ENCODE data around the gene LEKR1. TPM values are rescaled to one million over a fixed set of nuclear protein-coding genes. Genes with fewer than 3 reads are reported as not detected.

The LEKR1 gene
- total and polyA plus RNA-seq, 2 of the 13 experiments (the other 11 are each of a cell fraction or from before 2014, with no cell fraction given): 0.49 to 1.5 TPM

DNA sequence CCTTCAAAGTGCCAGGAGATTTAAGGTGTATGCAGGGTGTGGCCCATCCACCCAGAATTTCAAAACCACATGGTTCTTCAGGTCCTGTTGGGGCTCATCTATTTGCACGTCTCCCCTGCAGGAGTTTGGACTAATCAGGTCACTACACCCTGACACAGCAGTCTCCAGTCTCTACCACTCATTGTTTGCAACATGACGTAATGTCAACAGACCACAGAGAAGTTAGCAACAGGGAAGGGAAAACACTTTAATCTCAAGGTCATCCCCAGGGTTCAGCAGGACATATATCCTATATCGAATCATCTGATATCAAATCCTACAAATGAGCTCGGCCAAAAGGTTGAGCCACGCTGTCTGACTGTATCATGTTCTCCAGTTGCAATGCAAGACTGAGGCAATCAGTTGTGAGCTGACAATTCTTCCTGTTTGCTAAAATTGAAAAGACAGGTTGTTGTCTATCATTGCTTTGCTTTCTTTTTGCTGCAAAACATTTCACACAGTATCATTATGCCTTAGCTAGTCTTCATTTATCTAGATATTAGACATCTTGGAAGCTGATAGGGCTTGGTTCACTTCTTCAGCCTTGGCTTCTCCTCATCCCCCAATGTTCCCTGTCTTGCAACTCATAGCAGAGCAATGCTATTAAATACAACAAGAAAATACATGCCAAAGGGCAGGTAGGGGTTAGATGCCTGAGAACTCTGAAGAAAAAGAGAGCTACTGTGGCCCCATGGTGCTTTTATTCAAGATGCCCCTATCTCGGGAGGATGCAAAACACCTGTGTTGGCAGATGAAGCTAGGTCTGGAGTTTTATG is 13.4 kb upstream of the LEKR1 start (continued):
- no peak for TF ChIP-seq NR3C1 (CRISPR knock-in tag; IDR thresholded peaks at IDR 0.05)
- TF ChIP-seq ZMYM4 (CRISPR knock-in tag; IDR thresholded peaks at IDR 0.05): peak; percentile 68; the same call in 1 of the 2 replicates
- no peak for TF ChIP-seq ZNF841 (CRISPR knock-in tag; IDR thresholded peaks at IDR 0.05; ENCODE audit: borderline replicate concordance)
- TF ChIP-seq CCAR2 (optimal IDR thresholded peaks at IDR 0.05; ENCODE audit: low read depth, low read length): no peak
- peak; percentile 40; the same call in 1 of the 2 replicates for TF ChIP-seq PITX1 (CRISPR knock-in tag; IDR thresholded peaks at IDR 0.05)
- TF ChIP-seq KLF11 (CRISPR knock-in tag; IDR thresholded peaks at IDR 0.05): 0 out of 2 replicates have a peak, but pooled peaks have one; percentile 28
- TF ChIP-seq SATB2 (CRISPR knock-in tag; IDR thresholded peaks at IDR 0.05): no peak
- TF ChIP-seq, protein P1, sequence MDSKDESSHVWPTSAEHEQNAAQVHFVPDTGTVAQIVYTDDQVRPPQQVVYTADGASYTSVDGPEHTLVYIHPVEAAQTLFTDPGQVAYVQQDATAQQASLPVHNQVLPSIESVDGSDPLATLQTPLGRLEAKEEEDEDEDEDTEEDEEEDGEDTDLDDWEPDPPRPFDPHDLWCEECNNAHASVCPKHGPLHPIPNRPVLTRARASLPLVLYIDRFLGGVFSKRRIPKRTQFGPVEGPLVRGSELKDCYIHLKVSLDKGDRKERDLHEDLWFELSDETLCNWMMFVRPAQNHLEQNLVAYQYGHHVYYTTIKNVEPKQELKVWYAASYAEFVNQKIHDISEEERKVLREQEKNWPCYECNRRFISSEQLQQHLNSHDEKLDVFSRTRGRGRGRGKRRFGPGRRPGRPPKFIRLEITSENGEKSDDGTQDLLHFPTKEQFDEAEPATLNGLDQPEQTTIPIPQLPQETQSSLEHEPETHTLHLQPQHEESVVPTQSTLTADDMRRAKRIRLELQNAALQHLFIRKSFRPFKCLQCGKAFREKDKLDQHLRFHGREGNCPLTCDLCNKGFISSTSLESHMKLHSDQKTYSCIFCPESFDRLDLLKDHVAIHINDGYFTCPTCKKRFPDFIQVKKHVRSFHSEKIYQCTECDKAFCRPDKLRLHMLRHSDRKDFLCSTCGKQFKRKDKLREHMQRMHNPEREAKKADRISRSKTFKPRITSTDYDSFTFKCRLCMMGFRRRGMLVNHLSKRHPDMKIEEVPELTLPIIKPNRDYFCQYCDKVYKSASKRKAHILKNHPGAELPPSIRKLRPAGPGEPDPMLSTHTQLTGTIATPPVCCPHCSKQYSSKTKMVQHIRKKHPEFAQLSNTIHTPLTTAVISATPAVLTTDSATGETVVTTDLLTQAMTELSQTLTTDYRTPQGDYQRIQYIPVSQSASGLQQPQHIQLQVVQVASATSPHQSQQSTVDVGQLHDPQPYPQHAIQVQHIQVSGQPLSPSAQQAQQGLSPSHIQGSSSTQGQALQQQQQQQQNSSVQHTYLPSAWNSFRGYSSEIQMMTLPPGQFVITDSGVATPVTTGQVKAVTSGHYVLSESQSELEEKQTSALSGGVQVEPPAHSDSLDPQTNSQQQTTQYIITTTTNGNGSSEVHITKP (CRISPR knock-in tag; IDR thresholded peaks at IDR 0.05; ENCODE audit: low read depth): peak; percentile 76; the same call in 1 of the 2 replicates
- TF ChIP-seq TBX2 (CRISPR knock-in tag; IDR thresholded peaks at IDR 0.05; ENCODE audit: borderline replicate concordance): peak; percentile 65
- peak; percentile 55 to 81 for TF ChIP-seq MAFK (conservative IDR thresholded peaks at IDR 0.05 in 1 of 2, IDR thresholded peaks at IDR 0.05 in 1 of 2; ENCODE audit: low read length in 2 of 2)
- peak; percentile 81 for TF ChIP-seq FOXJ3 (CRISPR knock-in tag; IDR thresholded peaks at IDR 0.05; ENCODE audit: borderline replicate concordance)
- TF ChIP-seq TBP (CRISPR knock-in tag; IDR thresholded peaks at IDR 0.05): no peak
- TF ChIP-seq EP300 (IDR thresholded peaks at IDR 0.05; ENCODE audit: low read depth in 2 of 2, low read length in 2 of 2): peak in 1 of 2 experiments; percentile 80; a peak in 3 of 4 replicates
- no peak for TF ChIP-seq EP300 (CRISPR knock-in tag; IDR thresholded peaks at IDR 0.05; ENCODE audit: borderline replicate concordance)
- TF ChIP-seq ATF7 (IDR thresholded peaks at IDR 0.05): peak; percentile 98
- peak; percentile 93; the same call in 1 of the 2 replicates for TF ChIP-seq ATF7 (CRISPR knock-in tag; IDR thresholded peaks at IDR 0.05)
- TF ChIP-seq ZNF331 (CRISPR knock-in tag; IDR thresholded peaks at IDR 0.05): peak; percentile 37; the same call in 1 of the 2 replicates
- TF ChIP-seq MIXL1 (CRISPR knock-in tag; IDR thresholded peaks at IDR 0.05): peak; percentile 66
- peak; percentile 77; the same call in 1 of the 2 replicates for TF ChIP-seq ZNF292 (CRISPR knock-in tag; IDR thresholded peaks at IDR 0.05; ENCODE audit: borderline replicate concordance, low read depth)
- peak; percentile 78; the same call in 1 of the 2 replicates for TF ChIP-seq ESRRA (CRISPR knock-in tag; IDR thresholded peaks at IDR 0.05; ENCODE audit: low read depth)
- TF ChIP-seq ZNF792 (CRISPR knock-in tag; IDR thresholded peaks at IDR 0.05): peak; percentile 76; the same call in 1 of the 2 replicates
- TF ChIP-seq, protein P2, sequence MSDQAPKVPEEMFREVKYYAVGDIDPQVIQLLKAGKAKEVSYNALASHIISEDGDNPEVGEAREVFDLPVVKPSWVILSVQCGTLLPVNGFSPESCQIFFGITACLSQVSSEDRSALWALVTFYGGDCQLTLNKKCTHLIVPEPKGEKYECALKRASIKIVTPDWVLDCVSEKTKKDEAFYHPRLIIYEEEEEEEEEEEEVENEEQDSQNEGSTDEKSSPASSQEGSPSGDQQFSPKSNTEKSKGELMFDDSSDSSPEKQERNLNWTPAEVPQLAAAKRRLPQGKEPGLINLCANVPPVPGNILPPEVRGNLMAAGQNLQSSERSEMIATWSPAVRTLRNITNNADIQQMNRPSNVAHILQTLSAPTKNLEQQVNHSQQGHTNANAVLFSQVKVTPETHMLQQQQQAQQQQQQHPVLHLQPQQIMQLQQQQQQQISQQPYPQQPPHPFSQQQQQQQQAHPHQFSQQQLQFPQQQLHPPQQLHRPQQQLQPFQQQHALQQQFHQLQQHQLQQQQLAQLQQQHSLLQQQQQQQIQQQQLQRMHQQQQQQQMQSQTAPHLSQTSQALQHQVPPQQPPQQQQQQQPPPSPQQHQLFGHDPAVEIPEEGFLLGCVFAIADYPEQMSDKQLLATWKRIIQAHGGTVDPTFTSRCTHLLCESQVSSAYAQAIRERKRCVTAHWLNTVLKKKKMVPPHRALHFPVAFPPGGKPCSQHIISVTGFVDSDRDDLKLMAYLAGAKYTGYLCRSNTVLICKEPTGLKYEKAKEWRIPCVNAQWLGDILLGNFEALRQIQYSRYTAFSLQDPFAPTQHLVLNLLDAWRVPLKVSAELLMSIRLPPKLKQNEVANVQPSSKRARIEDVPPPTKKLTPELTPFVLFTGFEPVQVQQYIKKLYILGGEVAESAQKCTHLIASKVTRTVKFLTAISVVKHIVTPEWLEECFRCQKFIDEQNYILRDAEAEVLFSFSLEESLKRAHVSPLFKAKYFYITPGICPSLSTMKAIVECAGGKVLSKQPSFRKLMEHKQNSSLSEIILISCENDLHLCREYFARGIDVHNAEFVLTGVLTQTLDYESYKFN (CRISPR knock-in tag; conservative IDR thresholded peaks at IDR 0.05): peak; percentile 78
- no peak for TF ChIP-seq RFX3 (CRISPR knock-in tag; IDR thresholded peaks at IDR 0.05)
- TF ChIP-seq NCOR1 (IDR thresholded peaks at IDR 0.05; ENCODE audit: borderline replicate concordance, low read length): peak; percentile 31; the same call in 1 of the 2 replicates
